ENCODE data around the gene SRCAP.
A peak's percentile ranks its signal among the peaks of the same experiment; 100 is the strongest.
"Not testable (repeated sequence)": the region's sequence is repeated elsewhere in the genome, so short reads cannot be mapped to it uniquely, and the experiment has no call there.

Gene SRCAP

DNA sequence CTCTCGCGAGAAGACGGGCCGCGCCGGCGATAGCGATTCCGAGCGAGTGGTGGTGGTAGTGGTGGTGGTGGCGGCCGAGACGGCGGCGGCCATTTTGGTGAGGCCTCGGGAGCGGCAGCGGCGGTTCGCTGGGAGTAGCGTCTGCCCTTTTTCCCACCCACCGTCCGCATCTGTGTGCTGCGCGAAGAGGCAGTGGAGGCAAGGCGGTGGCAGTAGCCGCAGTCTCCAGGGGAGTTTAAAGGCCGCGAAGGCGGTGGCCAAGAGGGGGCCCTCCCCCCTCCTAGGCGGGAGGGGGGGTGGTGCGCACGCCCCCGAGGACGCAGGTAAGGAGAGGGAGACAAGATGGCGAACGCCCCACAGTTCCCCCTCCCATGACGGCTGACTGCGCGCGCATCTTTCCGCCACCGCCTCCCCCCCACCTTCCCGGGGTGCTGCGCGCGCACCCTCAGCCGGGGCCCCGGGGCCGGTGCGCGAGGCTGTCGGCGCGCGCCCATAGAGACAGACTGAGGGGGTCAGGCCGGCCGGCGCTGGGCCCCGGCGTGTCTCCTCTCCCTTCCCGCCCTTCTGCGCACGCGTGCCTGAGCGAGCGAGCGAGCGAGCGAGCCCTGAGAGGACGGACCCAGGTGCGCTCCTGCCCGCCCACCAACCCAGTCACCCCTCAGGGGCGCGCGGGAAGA lies 694 bp upstream of the SRCAP start:
- DNase-seq (ENCODE audit: low read depth, low spot score), result peak; percentile 99

DNA sequence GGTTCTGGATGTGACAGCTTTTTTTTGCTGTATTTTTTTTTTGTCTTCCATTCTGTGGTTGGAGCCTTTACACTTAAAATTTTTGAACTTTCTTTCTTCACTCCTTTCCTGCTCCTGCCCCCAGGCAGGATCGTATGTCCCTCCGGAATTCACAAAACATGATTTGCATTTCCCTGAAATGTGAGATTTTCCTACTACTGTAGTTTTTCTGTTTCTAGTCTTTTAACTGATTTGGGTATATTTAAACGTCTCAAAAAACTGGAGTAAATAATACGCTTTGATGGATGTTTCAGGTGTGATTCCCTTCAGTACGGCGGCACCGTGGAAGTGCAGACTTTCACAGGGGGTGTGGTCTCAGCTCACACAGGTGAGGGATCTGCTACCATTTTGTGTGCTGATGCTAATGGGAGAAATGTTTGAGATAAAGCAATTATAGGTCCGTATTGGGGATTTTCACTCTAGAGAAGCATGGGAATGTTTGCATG lies 686 bp downstream of the SRCAP start:
- DNase-seq (ENCODE audit: low read depth, low spot score), result no peak

DNA sequence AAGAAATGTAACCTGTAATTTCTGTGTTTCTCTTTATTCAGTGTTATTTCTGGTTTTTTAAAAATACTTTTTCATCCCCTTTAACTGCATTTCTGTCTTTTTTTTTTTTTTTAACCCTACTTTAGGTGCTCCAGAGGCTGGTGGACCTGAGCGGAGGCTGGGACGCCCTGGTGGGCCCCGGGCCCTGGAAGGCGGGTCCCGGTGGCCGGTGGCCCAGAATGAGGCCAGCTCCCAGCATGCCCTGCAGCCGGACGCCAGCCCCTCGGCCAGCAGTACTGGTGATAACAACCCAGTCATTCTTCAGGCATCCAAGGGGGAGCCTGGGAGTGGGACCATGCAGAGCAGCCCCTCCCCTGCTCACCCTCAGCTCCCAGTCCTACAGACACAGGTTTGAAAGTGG lies 1.5 kb downstream of the SRCAP start:
- peak; percentile 71 for DNase-seq (ENCODE audit: low read depth, low spot score)

DNA sequence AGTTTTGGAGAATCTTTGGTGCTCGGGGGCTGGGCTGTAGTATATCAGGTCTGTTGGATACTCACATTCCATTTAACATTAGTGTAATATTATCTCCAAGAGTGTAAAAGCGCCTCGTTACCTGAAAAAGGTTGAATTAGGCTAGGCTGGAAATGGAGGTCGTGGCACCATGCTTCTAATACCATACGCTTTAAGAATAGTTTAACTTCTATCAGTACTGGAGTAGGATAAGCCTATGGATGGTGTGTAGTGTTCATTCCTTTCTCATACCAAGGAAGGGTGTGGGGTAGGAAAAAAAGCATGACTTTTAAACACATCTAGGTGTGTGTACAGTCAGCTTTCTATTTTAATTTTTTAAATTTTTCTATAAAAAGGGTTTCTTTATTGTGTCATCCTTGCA lies 2.0 kb downstream of the SRCAP start:
- DNase-seq (ENCODE audit: low read depth, low spot score), result no peak

DNA sequence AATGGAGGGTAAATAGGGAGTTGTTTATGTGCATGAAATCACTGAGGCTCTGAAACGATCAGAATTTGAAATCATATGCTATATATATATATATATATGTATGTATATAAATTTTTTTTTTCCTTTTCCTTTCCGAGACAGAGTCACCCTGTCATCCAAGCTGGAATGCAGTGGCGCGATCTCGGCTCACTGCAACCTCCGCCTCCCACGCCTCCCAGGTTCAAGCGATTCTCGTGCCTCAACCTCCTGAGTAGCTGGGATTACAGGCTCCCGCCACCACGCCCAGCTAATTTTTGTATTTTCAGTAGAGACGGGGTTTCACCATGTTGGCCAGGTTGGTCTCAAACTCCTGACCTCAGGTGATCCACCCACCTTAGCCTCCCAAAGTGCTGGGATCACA lies 4.1 kb downstream of the SRCAP start:
- DNase-seq (ENCODE audit: low read depth, low spot score), result not testable (repeated sequence)

DNA sequence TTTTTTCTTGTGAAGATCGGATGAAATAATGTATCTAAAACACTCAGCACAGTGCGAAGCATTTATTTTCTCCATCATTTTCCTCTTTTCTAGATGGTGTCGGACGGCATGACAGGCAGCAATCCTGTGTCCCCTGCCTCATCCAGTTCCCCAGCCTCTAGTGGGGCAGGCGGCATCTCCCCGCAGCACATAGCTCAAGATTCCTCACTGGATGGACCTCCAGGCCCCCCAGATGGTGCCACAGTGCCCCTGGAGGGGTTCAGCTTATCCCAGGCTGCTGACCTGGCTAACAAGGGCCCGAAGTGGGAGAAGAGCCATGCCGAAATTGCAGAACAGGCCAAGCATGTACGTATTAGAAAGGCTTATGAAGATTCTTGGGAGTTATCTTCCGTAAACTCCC lies 5.0 kb downstream of the SRCAP start:
- DNase-seq (ENCODE audit: low read depth, low spot score), result no peak

DNA sequence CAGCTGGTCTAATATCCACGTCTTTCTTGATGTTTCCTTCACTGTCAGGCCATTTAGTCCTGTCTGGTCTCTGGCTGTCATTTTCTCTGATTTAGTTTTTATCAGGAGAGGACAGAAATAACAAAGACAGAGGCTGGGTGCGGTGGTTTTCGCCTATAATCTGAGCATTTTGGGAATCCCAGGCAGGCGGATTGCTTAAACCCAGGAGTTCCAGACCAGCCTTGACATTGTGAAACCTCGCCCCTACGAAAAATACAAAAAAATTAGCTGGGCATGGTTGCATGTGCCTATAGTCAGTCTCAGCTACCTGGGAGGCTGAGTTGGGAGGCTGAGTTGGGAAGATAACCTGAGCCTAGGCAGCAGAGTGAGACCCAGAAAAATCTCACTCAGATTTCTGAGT lies 7.1 kb downstream of the SRCAP start:
- DNase-seq (ENCODE audit: low read depth, low spot score), result no peak

DNA sequence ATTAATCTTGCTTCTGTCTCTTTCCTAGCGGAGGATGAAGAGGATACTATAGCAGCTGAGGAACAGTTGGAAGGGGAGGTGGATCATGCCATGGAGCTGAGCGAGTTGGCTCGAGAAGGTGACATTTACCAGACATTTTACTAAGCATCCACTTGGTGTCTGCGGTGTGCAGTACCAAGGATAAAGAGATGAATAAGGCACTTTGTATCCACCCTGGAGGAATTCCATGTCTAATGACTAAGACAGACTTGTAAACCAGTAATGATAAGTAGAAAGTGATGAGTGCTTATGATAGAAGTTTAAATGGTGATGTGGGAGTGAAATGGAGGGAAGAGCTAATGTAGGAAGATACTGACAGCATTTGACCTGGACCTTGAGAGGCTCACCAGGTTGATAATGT lies 12.0 kb downstream of the SRCAP start:
- DNase-seq (ENCODE audit: low read depth, low spot score), result no peak

DNA sequence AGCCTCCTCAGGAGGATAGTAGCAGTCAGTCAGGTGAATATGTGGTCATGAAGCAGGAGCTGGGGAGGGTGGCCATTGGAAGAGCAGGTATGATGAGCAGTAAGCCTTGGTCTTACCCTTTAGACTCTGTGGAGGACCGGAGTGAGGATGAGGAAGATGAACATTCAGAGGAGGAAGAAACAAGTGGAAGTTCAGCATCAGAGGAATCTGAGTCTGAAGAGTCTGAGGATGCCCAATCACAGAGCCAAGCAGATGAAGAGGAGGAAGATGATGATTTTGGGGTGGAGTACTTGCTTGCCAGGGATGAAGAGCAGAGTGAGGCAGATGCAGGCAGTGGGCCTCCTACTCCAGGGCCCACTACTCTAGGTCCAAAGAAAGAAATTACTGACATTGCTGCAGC lies 12.7 kb downstream of the SRCAP start:
- no peak for DNase-seq (ENCODE audit: low read depth, low spot score)

DNA sequence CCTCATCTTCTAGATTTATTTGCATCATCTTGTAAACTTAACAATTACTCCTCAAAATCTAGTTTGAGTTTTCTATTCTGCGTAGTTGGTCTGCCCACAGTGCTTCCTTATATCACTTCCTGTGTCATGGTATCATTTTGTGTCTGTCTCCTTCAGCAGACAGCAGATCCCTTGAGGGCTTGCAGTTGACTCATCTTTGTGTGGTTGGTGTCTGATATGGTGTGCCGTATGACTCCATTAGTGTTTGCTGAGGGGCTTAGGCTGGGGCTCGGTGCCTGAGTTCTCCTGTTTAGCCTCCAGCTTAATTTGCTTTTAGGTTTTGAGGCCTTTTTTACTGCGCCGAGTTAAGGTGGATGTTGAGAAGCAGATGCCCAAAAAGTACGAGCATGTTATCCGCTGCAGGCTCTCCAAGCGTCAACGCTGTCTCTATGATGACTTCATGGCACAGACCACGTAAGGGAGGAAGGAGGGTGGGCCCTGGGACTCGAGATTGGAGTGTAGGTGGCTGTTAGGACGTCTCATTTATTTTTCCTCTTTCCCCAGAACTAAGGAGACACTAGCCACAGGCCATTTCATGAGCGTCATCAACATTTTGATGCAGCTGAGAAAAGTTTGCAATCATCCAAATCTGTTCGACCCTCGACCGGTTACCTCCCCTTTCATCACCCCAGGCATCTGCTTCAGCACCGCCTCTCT lies 16.9 kb downstream of the SRCAP start:
- no peak for DNase-seq (ENCODE audit: low read depth, low spot score)

DNA sequence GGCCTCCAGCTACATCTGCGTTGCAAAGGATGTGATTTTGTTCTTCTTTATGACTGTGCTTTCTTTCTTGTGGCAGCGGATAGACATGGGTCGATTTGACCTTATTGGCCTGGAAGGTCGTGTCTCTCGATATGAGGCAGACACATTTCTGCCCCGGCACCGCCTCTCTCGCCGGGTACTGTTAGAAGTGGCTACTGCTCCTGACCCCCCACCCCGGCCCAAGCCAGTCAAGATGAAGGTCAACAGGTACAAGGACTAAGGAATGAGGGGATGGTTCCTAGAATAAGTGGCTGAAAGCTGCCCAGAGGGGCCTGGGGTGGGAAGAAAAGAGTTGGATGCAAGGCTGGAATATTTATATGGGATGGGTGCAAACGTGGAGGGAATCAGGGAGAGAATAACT lies 21.1 kb downstream of the SRCAP start:
- no peak for DNase-seq (ENCODE audit: low read depth, low spot score)

DNA sequence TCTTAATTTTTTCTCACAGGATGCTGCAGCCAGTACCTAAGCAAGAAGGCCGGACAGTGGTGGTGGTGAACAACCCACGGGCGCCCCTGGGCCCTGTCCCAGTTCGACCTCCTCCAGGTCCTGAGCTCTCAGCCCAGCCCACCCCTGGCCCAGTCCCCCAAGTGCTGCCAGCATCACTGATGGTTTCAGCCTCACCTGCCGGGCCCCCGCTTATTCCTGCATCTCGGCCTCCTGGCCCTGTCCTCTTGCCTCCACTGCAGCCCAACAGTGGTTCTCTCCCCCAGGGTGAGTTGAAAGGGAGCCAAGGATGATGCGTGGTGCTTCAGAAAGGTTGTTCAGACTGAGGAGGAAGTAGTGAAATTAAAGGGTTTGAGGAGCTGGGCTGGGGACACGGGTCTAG lies 21.7 kb downstream of the SRCAP start:
- no peak for DNase-seq (ENCODE audit: low read depth, low spot score)

DNA sequence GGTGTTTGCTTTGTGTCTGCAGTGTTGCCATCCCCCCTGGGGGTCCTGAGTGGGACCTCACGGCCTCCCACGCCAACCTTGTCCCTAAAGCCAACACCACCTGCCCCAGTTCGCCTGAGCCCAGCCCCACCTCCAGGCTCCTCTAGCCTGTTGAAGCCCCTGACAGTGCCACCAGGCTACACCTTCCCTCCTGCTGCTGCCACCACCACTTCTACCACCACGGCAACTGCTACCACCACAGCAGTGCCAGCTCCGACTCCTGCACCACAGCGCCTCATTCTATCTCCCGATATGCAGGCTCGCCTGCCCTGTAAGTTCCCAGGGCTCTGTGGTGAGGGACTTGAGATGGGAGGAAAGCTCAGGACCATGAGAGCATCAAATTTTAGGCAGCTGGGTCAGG lies 22.2 kb downstream of the SRCAP start:
- DNase-seq (ENCODE audit: low read depth, low spot score), result no peak

DNA sequence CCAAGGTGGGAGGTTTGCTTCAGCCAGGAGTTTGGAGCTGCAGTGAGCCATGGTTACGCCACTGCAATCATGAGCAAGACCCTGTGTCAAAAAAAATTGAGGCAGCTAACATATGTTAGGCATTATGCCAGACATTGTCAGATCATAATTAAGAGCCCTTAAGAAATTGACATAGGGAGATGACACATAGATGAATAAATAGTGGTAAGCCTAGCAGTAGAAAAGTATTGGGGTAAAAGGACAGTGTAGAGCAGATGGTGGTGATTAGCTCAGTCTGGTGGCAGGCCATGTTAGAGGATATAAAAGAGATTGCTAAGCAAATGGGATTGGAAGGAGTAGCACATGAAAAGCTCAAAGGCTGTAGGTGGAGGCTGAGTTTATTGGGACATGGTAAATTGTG lies 22.6 kb downstream of the SRCAP start:
- no peak for DNase-seq (ENCODE audit: low read depth, low spot score)

DNA sequence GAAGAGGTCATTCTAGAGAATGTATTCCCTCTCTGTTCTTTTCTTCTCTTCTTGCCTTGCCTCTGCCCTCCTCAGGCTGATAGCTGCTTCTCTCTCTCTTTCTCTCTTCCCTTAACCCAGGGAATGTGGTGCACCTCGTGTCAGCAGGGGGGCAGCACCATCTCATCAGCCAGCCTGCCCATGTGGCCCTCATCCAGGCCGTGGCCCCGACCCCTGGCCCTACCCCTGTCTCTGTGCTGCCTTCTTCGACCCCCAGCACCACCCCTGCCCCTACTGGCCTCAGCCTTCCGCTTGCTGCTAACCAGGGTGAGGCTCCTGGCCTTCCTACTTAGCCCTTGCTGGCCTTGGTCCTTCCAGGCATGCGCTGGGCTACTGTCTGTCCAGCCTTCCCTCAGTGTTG lies 23.5 kb downstream of the SRCAP start:
- no peak for DNase-seq (ENCODE audit: low read depth, low spot score)

DNA sequence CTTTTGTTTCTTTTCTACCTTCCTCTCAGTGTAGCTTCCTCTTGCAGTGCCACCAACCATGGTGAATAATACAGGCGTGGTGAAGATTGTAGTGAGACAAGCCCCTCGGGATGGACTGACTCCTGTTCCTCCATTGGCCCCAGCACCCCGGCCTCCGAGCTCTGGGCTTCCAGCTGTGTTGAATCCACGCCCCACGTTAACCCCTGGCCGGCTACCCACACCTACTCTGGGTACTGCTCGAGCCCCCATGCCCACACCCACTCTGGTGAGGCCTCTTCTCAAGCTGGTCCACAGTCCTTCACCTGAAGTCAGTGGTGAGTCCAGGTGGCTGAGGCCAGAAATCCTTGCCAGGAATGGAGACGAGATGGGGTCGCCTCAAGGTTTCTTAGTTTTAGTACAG lies 23.9 kb downstream of the SRCAP start:
- DNase-seq (ENCODE audit: low read depth, low spot score), result no peak

DNA sequence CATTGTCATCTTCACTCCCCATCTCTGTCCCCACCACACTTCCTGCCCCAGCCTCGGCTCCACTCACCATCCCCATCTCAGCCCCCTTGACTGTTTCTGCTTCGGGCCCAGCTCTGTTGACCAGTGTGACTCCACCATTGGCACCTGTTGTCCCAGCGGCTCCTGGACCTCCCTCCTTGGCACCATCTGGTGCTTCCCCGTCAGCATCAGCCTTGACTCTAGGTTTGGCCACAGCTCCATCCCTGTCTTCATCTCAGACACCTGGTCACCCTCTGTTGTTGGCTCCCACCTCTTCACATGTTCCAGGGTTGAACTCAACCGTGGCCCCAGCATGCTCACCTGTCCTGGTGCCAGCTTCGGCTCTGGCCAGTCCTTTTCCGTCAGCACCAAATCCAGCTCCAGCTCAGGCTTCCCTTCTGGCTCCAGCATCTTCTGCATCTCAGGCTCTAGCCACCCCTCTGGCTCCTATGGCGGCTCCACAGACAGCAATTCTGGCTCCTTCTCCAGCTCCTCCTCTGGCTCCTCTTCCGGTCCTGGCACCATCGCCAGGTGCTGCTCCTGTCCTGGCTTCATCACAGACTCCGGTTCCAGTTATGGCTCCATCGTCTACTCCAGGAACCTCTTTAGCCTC lies 24.9 kb downstream of the SRCAP start:
- no peak for DNase-seq (ENCODE audit: low read depth, low spot score)

DNA sequence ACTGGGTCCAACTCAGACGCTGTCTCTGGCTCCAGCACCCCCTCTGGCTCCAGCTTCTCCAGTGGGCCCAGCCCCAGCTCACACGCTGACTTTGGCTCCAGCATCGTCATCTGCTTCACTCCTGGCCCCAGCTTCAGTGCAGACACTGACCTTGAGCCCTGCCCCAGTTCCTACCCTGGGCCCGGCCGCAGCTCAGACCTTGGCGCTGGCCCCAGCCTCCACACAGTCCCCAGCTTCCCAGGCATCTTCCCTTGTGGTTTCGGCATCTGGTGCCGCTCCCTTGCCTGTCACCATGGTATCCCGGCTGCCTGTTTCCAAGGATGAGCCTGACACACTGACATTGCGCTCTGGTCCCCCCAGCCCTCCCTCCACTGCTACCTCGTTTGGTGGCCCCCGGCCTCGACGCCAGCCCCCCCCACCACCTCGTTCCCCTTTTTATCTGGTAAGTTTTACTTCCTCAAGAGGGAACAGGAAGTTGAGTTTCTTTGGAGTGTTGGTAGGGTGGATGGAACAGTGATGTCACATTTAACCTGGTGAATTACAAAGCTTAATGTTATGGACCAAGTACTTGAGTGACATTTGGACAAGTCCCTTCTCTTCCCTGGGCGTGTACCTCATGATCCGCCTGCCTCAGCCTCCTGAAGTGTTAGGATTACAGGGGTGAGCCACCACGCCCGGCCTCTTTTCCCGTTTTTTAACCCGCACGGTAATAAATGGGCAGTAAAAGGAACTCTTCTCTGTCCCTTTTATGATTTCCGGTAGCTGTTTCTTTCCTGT lies 25.9 kb downstream of the SRCAP start:
- no peak for DNase-seq (ENCODE audit: low read depth, low spot score)

DNA sequence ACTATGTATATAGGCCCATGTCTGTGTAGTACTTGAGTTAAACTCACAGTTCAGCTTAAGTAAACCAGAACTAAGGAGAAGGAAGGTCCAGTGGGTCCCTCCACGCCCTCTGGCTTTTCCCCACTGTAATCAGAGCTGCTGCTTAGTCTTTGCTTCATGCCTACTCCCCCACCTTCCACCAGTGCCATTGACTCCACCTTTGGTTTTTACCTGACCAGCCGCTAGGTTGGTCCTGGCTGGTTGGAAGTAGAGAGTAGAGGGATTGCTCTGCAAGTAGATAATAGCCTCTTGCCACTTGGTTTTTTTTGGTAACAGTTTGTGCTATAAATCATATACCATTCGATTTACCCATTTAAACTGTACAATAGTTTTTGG lies 26.4 kb downstream of the SRCAP start:
- DNase-seq (ENCODE audit: low read depth, low spot score), result no peak

DNA sequence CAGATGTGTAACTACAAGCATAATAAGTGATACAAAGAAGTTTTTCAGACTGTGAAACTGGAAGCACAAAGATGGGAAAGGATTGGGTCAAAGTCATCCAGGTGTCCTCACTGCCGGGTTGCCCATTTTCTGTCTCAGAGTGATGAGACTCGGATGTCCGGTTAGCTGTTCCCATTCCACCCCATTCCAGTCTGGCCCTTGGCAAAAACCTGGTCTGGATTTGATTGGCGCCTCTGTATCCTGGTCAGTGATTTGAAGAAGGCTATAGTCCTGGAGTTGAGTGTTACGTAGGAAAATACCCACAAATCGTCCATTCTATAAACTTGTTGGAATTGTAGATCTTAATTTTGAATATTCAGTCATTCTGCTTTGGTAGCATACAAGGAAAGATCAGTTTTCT lies 29.4 kb downstream of the SRCAP start:
- no peak for DNase-seq (ENCODE audit: low read depth, low spot score)

DNA sequence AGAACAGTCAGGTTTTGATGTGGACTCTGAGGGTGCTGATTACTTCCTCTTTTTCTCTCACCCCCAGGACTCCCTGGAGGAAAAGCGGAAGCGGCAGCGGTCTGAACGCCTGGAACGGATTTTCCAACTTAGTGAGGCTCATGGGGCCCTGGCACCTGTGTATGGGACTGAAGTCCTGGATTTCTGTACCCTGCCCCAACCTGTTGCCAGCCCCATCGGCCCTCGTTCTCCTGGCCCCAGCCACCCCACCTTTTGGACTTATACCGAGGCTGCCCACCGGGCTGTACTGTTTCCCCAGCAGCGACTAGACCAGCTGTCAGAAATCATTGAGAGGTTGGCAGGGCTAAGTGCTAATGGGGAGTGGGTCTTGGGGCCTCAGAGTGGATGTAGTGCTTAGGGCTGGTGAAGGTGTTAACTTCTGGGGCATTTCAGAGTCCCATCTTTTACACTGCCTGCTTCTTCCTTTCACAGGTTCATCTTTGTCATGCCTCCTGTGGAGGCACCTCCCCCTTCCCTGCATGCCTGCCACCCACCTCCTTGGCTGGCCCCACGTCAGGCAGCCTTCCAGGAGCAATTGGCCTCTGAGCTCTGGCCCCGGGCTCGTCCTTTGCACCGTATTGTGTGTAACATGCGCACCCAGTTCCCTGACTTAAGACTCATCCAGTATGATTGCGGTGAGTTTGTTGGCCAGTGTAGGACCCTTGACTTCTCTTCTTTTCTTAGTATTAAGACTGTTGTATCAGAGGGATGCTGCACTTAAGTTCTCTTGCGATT lies 30.1 kb downstream of the SRCAP start:
- DNase-seq (ENCODE audit: low read depth, low spot score), result no peak

DNA sequence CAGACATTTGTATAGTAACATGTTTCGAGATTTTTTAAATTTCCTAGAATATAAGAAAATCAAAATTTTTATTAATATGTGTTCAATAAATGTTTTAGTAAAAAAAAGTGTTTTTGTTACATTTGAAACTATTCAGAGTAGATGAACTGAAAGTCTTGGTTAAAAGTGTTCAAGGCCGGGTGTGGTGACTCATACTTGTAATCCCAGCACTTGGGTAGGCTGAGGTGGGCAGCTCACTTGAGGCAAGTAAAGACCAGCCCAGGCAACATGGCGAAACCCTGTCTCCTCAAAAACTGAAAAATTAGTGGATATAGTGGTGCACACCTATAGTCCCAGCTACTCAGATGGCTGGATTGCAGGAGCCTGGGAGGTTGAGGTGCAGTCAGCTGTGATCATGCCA lies 32.4 kb downstream of the SRCAP start:
- no peak for DNase-seq (ENCODE audit: low read depth, low spot score)

Measured in ELF-1 (cell line).